Adrenal gland (tissue), 12 donors: ENCODE data around the gene ZNF217. TPM values are rescaled to one million over a fixed set of nuclear protein-coding genes. Genes with fewer than 3 reads are reported as not detected.
"Not testable (repeated sequence)": the region's sequence is repeated elsewhere in the genome, so short reads cannot be mapped to it uniquely, and the experiment has no call there.

Experiments
- DNase-seq, 7 donors: peaks; one replicate each; pipeline ENCODE4 v3.0.0-alpha.2; 2019 to 2020
- H3K27ac ChIP-seq, 5 donors: fragments of 200-600 bp; sonication (generic) in 4 of 5; 1 replicate in 3 of 5; 2 replicates in 2 of 5; pipeline versions ENCODE4 v1.5.1 to v1.8.0; 2016 to 2020; ENCODE audit warnings: mild to moderate bottlenecking in 1 of 5
- H3K27me3 ChIP-seq: fragments of 200-600 bp; 2 replicates; pipeline ENCODE4 v1.8.0; 2021
- H3K36me3 ChIP-seq, 2 donors: fragments of 200-600 bp; replicated peaks in 1 of 2; 1 replicate in 1 of 2; 2 replicates in 1 of 2; pipeline versions ENCODE4 v1.5.1 to v1.8.0; 2018 to 2022
- H3K4me1 ChIP-seq, 2 donors: fragments of 200-600 bp; replicated peaks in 1 of 2; 1 replicate in 1 of 2; 2 replicates in 1 of 2; pipeline versions ENCODE4 v1.5.1 to v1.8.0; 2018 to 2021
- H3K4me3 ChIP-seq, 4 donors: fragments of 200-600 bp; sonication (generic) in 3 of 4; one replicate each; pipeline ENCODE4 v1.5.1; 2016 to 2018
- H3K9me3 ChIP-seq, 3 donors: fragments of 200-600 bp; sonication (generic) in 1 of 3; replicated peaks in 1 of 3; 1 replicate in 2 of 3; 2 replicates in 1 of 3; pipeline versions ENCODE4 v1.5.1 to v1.8.0; 2016 to 2021
- POLR2A ChIP-seq, 2 donors: fragments of 450-650 bp; IDR thresholded peaks; one replicate each; pipeline ENCODE4 v1.6.1; 2017; ENCODE audit warnings: antibody characterized with exemption in 2 of 2, mild to moderate bottlenecking in 2 of 2, moderate library complexity in 1 of 2
- WGBS, 4 donors: extraction: QIAGEN DNeasy Blood & Tissue Kit in 2 of 4; methylation state at CpG; one replicate each; pipeline versions ENCODE4 v1.1.5 to v1.1.7; 2013 to 2017; 5-methylcytosine and 5-hydroxymethylcytosine counted together
- intact Hi-C, 2 donors: fragments of 100-400 bp; cut with DNase I; formaldehyde crosslinking; loops; one replicate each; pipeline versions ENCODE4 v1.14.1 to v1.15.0; 2022 to 2023
- polyA plus RNA-seq, 3 donors: library from polyadenylated mRNA; stranded (reverse); fragments of 200-250 nt in 2 of 3; fragments of 350-450 nt in 1 of 3; fragmentation: Illumina TruSeq in 1 of 3; extraction: RNeasy Lipid Tissue Mini Kit (QIAGEN cat#74804) in 1 of 3; gene quantifications; one replicate each; pipeline ENCODE4 v1.2.3, GENCODE V29; 2013 to 2014
- total RNA-seq, 9 donors: library from RNA; depleted of rRNA in 4 of 9; stranded (reverse); fragments of >200 nt in 4 of 9; fragments of 120-200 nt in 1 of 9; fragmentation: NEBNext Ultra II Directional in 1 of 9; extraction: Animal tissue kit (Norgen Biotek cat#: 25700) in 1 of 9; gene quantifications; one replicate each; pipeline versions ENCODE4 v1.1.0 to v1.2.4, GENCODE V29; 2013 to 2023
- TF ChIP-seq, protein P1 (sequence below), 6 experiments: fragments of 450-650 bp in 4 of 6; fragments of 200-600 bp in 2 of 6; sonication (generic) in 1 of 6; IDR thresholded peaks; 1 replicate in 5 of 6; 2 replicates in 1 of 6; pipeline versions ENCODE4 v1.5.1 to v1.8.0; 2016 to 2021; ENCODE audit warnings: antibody characterized with exemption in 6 of 6, mild to moderate bottlenecking in 2 of 6, moderate library complexity in 1 of 6
- donor health status: healthy with polysubstance abuse.
- donor health status: Bipolar disorder and iron deficiency.
- donor health status: DM: yes; HTN: yes; CAD: no.
- donor health status: DM: no; HTN: no; CAD: no.
- donor health status: DM: no; HTN: no; CAD: no.
- donor health status: DM: yes; HTN: yes; CAD: no.

ZNF217 gene
- total and polyA plus RNA-seq, 12 donors = 3.3 to 23.4 (median 11.8) TPM

DNA sequence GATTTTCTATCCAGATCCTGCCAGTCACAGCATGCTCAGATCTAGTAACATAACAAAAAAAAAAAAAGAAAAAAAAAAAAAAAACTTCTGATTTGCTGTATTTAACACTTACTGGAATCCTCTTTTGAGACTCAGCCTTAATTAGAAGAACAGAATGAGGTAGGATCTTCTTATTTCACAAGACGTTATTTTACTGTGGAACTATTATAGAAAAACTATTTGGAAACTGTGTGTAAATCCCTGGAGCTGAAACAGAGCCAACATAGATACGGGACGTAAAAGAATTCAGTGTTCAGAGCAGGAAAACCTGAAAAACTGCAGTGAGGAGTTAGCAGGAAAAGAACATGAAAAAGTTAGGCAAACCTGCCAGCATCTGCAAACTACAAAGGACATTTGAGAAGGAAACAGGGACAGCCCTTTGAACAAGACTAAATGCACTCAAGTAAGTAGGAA is 3.4 kb upstream of the ZNF217 start:
- TF ChIP-seq POLR2A (IDR thresholded peaks at IDR 0.05) = no peak
- TF ChIP-seq, protein P1, sequence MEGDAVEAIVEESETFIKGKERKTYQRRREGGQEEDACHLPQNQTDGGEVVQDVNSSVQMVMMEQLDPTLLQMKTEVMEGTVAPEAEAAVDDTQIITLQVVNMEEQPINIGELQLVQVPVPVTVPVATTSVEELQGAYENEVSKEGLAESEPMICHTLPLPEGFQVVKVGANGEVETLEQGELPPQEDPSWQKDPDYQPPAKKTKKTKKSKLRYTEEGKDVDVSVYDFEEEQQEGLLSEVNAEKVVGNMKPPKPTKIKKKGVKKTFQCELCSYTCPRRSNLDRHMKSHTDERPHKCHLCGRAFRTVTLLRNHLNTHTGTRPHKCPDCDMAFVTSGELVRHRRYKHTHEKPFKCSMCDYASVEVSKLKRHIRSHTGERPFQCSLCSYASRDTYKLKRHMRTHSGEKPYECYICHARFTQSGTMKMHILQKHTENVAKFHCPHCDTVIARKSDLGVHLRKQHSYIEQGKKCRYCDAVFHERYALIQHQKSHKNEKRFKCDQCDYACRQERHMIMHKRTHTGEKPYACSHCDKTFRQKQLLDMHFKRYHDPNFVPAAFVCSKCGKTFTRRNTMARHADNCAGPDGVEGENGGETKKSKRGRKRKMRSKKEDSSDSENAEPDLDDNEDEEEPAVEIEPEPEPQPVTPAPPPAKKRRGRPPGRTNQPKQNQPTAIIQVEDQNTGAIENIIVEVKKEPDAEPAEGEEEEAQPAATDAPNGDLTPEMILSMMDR (IDR thresholded peaks at IDR 0.05) = no peak
- DNase-seq = peak in 1 of 7 donors; percentile 12
- no peak overlapping the region for H3K4me3 ChIP-seq
- no peaks in the 10 kb centered on the region for H3K27me3 ChIP-seq
- peaks cover 6 to 23% of the 10 kb centered on the region in 2 donors for H3K4me1 ChIP-seq
- H3K36me3 ChIP-seq = no peaks in the 10 kb centered on the region
- H3K9me3 ChIP-seq = no peaks in the 10 kb centered on the region
- WGBS, 4 donors = 38 to 46% (median 43%) methylated on average over 3 of the region's 3 CpGs
- intact Hi-C loops = no loop called here
- H3K27ac ChIP-seq = peak overlapping the region in 4 of 5 donors; percentile 27 to 98 (median 71)

DNA sequence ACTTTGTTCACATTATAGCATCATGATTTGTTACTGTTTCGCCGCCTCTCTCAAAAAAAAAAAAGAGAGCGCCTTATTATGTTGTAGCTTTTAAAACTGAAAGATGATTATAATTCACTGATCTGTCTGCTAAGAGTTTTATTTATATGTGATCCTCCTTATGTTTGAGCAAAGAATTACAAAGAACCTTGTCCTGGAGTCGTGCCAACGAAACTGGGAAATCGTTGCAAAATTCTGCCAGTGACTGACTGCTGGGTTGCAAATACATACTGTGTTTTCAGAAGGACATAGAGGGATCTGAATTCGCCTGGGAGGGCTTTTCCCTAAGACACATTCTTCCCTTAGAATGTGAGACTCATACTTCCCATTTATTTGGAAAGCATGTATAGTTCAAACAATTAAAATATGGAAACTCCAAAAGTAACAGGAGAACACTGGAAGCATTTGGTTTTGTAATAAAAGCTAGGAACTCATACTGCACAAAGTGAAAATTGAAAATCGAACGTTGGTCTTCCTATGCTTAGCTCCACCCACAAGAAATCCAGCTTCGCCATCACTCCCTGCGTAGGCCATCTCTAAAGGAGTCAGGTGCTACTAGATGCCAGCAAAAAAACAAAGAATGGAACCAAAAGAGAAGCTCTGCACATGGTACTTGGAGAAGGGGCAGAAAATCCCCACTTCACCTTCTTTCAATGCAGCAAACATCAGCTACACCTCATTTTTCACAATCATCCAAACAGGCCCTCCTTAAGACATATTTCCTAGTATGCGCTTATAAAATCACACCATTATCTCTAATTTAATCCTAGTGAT is 2.8 kb upstream of the ZNF217 start:
- H3K27me3 ChIP-seq, H3K9me3 ChIP-seq, intact Hi-C loops, H3K36me3 ChIP-seq: not testable (repeated sequence)
- peaks cover 7 to 25% of the 10 kb centered on the region in 2 donors for H3K4me1 ChIP-seq
- 37 to 43% (median 39%) methylated on average over 12 of the region's 12 CpGs for WGBS, 4 donors
- peak overlapping the region in 1 of 4 donors; percentile 10 for H3K4me3 ChIP-seq
- H3K27ac ChIP-seq = peak overlapping the region in 4 of 5 donors; percentile 27 to 98 (median 71)
- peak in 2 of 7 donors; percentile 13 to 53 for DNase-seq

DNA sequence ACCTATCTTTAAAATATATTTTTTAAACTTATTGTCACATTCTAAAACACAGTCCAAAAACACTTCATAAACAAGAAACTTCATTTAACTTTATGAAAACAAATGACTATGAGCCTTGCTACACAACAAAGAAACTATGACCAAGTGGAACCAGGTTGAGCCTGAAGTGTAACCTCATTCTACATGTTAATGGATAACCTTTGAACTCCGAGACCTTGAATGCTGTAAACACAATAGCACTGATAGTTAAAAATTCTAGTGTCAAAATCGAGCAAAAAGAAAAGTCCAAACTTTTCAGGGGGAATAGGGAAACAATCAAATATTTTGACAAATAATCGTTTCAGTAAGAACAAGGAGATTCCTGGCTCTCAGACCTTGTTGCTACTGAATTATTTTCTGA is 2.1 kb upstream of the ZNF217 start:
- Histone ChIP-seq H3K4me1 (peaks cover 11 to 29% of the 10 kb centered on the region in 2 donors), H3K27ac (peak overlapping the region in 3 of 5 donors; percentile 27 to 98 (median 95))
- H3K27me3 ChIP-seq, H3K9me3 ChIP-seq, intact Hi-C loops, H3K4me3 ChIP-seq, H3K36me3 ChIP-seq: not testable (repeated sequence)
- WGBS, 4 donors = 28 to 44% (median 31%) methylated on average over 2 to 3 of the region's 3 CpGs
- peak in 1 of 7 donors; percentile 3 for DNase-seq

DNA sequence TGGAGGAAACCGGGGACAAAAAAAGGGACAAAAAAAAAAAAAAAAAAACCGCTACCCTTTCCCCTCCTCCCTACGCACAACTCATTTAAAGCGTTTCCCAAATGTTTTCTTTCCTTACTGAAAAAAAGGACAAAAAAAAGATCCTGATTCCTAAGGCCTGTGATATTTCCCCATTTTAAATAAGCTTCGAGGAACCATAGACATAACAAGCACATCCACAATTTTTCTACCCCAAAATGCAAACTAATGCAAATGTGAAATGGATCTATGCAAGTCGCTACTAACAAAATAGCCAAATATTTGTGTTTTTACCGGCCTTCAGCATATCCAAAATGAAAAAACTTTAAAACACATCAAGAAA is 1.4 kb upstream of the ZNF217 start:
- no peak for DNase-seq
- WGBS, 4 donors = 8 to 11% (median 9%) methylated on average over 7 of the region's 7 CpGs
- Histone ChIP-seq H3K36me3 (no peaks in the 10 kb centered on the region), H3K4me1 (peaks cover 11 to 29% of the 10 kb centered on the region in 2 donors), H3K9me3 (no peaks in the 10 kb centered on the region), H3K27me3 (no peaks in the 10 kb centered on the region), H3K27ac (peak overlapping the region; percentile 35 to 98 (median 84)), H3K4me3 (peak overlapping the region in 2 of 4 donors; percentile 43 to 100)
- intact Hi-C loops = no loop called here
- TF ChIP-seq POLR2A (IDR thresholded peaks at IDR 0.05) = no peak
- TF ChIP-seq, protein P1 (IDR thresholded peaks at IDR 0.05) = no peak

DNA sequence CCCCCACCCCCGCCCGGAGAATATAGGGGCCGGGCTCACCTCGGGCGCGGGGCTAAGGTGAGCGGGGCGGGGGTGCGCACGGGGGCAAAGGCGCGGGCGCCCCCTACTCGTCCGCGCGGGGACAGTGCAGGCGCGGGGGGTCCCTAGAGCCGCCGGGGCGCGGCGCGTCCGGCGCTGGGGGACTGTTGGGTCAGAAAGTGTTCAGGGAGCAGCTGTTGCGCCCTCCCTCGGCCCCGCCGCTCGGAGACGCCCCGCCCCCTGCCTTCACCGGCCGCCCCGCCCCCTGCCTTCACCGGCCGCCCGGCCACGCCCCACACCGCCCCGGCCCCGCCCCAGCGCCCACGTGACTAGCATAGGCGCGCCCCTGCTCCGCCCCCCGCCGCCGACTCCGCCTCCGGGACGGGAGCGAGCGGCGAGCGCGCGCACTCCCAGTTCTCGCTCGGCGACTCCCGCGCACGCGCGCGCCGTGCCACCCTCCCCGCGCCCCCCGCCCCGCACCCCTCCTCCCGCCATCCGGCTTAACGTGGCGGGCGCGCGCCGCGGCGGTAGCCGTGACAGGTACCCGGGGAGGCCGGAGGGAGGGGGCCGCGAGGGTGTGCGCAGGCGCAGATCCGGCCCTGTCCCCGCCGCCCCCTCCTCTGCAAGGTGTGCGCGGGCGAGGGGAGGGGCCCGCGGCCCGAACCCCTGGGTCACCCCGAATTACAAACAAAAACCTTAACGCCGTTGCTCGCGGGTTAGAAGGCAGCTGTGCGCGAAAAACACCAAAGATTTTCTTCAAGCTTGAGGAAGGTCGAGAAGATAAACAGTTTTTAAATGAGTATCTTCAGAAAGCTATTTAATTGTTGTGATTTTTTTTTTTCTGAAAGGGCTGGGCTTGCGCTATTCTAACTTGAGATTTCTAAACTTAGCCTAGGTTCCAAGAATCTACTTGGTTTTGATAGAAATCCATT is 704 bp upstream of the ZNF217 start:
- peaks cover 11 to 32% of the 10 kb centered on the region in 2 donors for H3K4me1 ChIP-seq
- WGBS, 4 donors = 0 to 2% (median 1%) methylated on average over 13 to 110 of the region's 110 CpGs

More for the DNA sequence above, 704 bp upstream of the ZNF217 start:
- H3K4me3 ChIP-seq = peak overlapping the region in 2 of 4 donors; percentile 94 to 100
- peak; percentile 60 to 78 for TF ChIP-seq POLR2A (IDR thresholded peaks at IDR 0.05)
- TF ChIP-seq, protein P1 (IDR thresholded peaks at IDR 0.05) = peak in 1 of 6 experiments; percentile 10
- DNase-seq = peak; percentile 94 to 99 (median 97)
- H3K27ac ChIP-seq = peak overlapping the region; percentile 35 to 98 (median 95)
- intact Hi-C loops = no loop called here
- H3K36me3 ChIP-seq = no peaks in the 10 kb centered on the region
- H3K27me3 ChIP-seq = no peaks in the 10 kb centered on the region
- no peaks in the 10 kb centered on the region for H3K9me3 ChIP-seq
